ENCODE data around the gene ATG4B. TPM values are rescaled to one million over a fixed set of nuclear protein-coding genes. Genes with fewer than 3 reads are reported as not detected.

The ATG4B gene
- polyA plus RNA-seq, 1 donor from 2014 or later: 128 TPM

- Histone ChIP-seq H3F3A (ENCODE audit: insufficient read depth, low read length, poor library complexity, severe bottlenecking) (no peaks in the 10 kb centered on the region), H2AFZ (ENCODE audit: low read depth, low read length) (peak within 1 kb of the TSS; percentile 66), H4K20me1 (ENCODE audit: insufficient read depth) (no peaks in the 10 kb centered on the region), H3K4me3 (ENCODE audit: low read length) (peak within 1 kb of the TSS; percentile 94), H3K79me2 (replicated peaks; ENCODE audit: insufficient read depth, low read length) (peaks cover 16% of the 10 kb centered on the region), H3K36me3 (ENCODE audit: insufficient read depth, low read length) (no peaks in the 10 kb centered on the region), H3K4me2 (ENCODE audit: low read length) (peak within 1 kb of the TSS; percentile 83), H3K9me2 (ENCODE audit: insufficient read depth, low read length) (no peaks in the 10 kb centered on the region), H3K9ac (ENCODE audit: low read length) (peak within 1 kb of the TSS; percentile 77), H3K9me3 (ENCODE audit: low read length) (no peaks in the 10 kb centered on the region), H3K27ac (ENCODE audit: low read length) (peak within 1 kb of the TSS; percentile 77), H3K27me3 (ENCODE audit: insufficient read depth, low read depth, low read length) (no peaks in the 10 kb centered on the region)
- no peak for TF ChIP-seq TAF1 (IDR thresholded peaks at IDR 0.05; ENCODE audit: low read depth)
- peak; percentile 56 for TF ChIP-seq SMC3 (conservative IDR thresholded peaks at IDR 0.05; ENCODE audit: poor library complexity)
- TF ChIP-seq MXI1 (conservative IDR thresholded peaks at IDR 0.05; ENCODE audit: poor library complexity, severe bottlenecking): peak; percentile 96
- TF ChIP-seq EP300 (conservative IDR thresholded peaks at IDR 0.05; ENCODE audit: poor library complexity, severe bottlenecking): peak; percentile 43
- no peak for TF ChIP-seq EZH2 (IDR thresholded peaks at IDR 0.05; ENCODE audit: borderline replicate concordance, insufficient read depth, low read length, poor library complexity, severe bottlenecking)
- TF ChIP-seq CTCF (IDR thresholded peaks at IDR 0.05; ENCODE audit: poor library complexity, severe bottlenecking): peak; percentile 23
- peak; percentile 74 for TF ChIP-seq POLR2AphosphoS5 (IDR thresholded peaks at IDR 0.05)
- TF ChIP-seq REST (IDR thresholded peaks at IDR 0.05; ENCODE audit: borderline replicate concordance): no peak
- TF ChIP-seq RAD21 (conservative IDR thresholded peaks at IDR 0.05): peak; percentile 28
Observed at GRCh38 chr2:241686650-241687425, 49.3 kb downstream of the ATG4B start, which contains the start of gene DTYMK. DTYMK (minus strand) TSS chr2:241686815; CDS start chr2:241686783, 32 bp downstream.

- Histone ChIP-seq H2AFZ (ENCODE audit: low read depth, low read length) (no peak overlapping the region), H3F3A (ENCODE audit: insufficient read depth, low read length, poor library complexity, severe bottlenecking) (no peaks in the 10 kb centered on the region), H3K9me3 (ENCODE audit: low read length) (no peaks in the 10 kb centered on the region), H3K9me2 (ENCODE audit: insufficient read depth, low read length) (no peaks in the 10 kb centered on the region), H3K4me3 (ENCODE audit: low read length) (no peak overlapping the region), H3K36me3 (ENCODE audit: insufficient read depth, low read length) (no peaks in the 10 kb centered on the region), H4K20me1 (ENCODE audit: insufficient read depth) (no peaks in the 10 kb centered on the region), H3K9ac (ENCODE audit: low read length) (no peak overlapping the region), H3K4me2 (ENCODE audit: low read length) (no peak overlapping the region), H3K27me3 (ENCODE audit: insufficient read depth, low read depth, low read length) (no peaks in the 10 kb centered on the region), H3K27ac (ENCODE audit: low read length) (no peak overlapping the region), H3K79me2 (replicated peaks; ENCODE audit: insufficient read depth, low read length) (peaks cover 16% of the 10 kb centered on the region)
- TF ChIP-seq RAD21 (conservative IDR thresholded peaks at IDR 0.05) (no peak), SMC3 (conservative IDR thresholded peaks at IDR 0.05; ENCODE audit: poor library complexity) (no peak), POLR2AphosphoS5 (IDR thresholded peaks at IDR 0.05) (no peak), MXI1 (conservative IDR thresholded peaks at IDR 0.05; ENCODE audit: poor library complexity, severe bottlenecking) (no peak), TAF1 (IDR thresholded peaks at IDR 0.05; ENCODE audit: low read depth) (no peak), CTCF (IDR thresholded peaks at IDR 0.05; ENCODE audit: poor library complexity, severe bottlenecking) (no peak), EZH2 (IDR thresholded peaks at IDR 0.05; ENCODE audit: borderline replicate concordance, insufficient read depth, low read length, poor library complexity, severe bottlenecking) (no peak), EP300 (conservative IDR thresholded peaks at IDR 0.05; ENCODE audit: poor library complexity, severe bottlenecking) (no peak), REST (IDR thresholded peaks at IDR 0.05; ENCODE audit: borderline replicate concordance) (no peak)
Observed at GRCh38 chr2:241689306-241689705, 51.8 kb downstream of the ATG4B start.

Data from neural cell (in vitro differentiated cells).